OCI-M1 (cell line): Measurements from ENCODE around the gene RNF214.
A peak's percentile ranks its signal among the peaks of the same experiment; 100 is the strongest.
"Not testable (repeated sequence)": the region's sequence is repeated elsewhere in the genome, so short reads cannot be mapped to it uniquely, and the experiment has no call there.

ENCODE experiments used
- DNase-seq: peaks from one replicate; lab custom pipeline; 2025; lab: John Stamatoyannopoulos, UW

RNF214 gene

DNA sequence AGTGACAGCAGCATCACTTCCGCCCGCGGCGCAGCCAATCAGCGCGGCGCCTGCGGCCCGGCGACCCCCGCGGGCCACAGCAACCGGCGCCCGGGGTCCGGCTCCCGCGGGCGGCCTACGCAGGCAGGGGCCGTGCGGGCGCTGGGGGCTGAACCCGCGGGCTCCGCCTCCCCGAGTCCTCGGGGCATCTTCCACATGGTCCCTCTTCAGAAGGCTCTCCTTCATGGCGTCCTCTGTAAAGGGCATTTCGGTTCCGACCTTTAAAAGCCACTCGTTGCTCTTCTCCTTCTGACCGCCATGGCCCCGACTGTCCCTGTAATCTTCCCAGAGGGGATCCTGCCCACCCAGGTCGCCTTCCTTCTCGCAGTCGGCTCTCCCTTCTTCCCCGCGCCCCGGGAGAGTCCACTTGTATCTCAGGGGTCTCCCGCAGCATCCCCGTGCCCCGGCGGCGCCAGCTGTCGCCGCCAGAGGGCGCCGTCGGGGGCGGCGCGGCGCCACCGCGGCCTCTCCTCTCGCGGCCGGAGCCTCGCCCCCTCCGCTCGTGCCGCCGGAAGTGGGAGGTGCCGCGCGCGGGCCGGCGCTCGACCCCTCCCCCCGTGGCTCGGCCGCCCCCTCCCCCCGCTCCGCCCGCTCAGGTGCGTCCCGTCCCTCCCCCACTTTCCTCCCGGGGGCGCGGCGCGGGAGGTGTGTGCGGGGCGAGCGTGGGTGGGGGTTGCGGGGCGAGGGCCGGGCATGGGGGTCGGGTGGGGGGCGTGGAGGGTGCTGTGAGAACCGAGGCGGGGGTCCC lies at the start of gene RNF214:
RNF214 (plus strand) TSS at position 580 of the 787 bp plus-strand sequence. CDS start 1,602 bp downstream, outside the sequence.
- DNase-seq = peak; percentile 94

DNA sequence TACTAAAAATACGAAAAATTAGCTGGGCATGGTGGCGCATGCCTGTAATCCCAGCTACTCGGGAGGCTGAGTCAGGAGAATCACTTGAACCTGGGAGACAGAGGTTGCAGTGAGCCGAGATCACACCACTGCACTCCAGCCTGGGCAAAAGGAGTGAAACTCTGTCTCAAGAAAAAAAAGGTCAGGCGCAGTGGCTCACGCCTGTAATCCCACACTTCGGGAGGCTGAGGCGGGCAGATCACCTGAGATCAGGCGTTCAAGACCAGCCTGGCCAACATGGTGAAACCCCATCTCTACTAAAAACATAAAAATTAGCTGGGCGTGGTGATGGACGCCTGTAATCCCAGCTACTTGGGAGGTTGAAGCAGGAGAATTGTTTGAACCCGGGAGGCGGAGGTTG lies 49.3 kb upstream of the RNF214 start:
- not testable (repeated sequence) for DNase-seq

DNA sequence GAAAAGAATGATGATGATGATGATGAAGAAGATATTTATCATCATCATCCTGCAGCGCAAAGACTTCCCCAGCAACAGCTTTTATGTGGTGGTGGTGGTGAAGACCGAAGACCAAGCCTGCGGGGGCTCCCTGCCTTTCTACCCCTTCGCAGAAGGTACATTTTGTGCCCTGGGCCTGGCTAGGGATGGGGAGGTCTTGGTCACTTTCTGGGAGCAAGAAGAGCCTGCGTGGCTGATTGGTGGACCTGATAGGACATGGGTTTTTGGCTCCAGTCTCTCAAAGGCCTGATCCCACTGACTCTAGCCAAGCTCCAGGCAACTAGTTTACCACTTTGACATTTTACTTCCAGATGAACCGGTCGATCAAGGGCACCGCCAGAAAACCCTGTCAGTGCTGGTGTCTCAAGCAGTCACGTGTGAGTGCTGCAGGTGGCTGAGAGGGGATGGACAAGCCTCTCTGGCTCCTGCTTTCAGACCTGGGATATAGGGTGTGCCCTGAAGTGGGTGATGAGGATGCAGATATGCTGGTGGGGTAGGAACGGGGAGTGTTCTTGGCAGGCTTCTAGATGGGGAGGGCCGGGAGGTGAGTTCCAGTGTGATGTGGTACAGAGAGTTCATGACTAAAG lies 48.6 kb upstream of the RNF214 start:
- no peak for DNase-seq

DNA sequence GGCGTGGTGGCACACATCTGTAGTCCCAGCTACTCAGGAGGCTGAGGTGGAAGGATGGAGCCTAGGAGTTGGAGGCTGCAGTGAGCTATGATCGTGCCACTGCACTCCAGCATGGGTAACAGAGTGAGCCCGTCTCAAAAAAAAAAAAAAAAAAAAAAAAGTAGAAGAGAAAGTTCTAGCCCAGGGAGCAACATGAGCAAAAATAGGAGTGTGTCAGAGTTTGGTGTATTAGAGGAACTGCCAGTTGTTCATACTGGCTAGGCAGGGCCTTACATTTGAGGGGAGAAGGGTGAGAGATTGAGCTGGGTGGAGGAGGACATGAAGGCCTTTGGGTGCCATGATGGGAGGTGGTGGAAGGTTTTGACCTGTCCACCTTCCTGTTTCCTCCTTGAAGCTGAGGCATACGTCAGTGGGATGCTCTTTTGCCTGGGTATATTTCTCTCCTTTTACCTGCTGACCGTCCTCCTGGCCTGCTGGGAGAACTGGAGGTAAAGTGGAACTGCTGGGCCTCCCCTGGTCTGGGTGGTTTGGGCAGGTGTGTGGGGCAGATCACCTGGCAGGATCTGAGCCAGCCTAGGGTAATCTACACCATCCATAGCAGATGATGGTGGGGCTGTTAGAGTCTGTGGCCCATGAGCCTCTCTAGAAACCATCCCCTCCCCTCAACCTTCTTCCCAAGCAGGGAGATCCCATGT lies 46.6 kb upstream of the RNF214 start:
- DNase-seq = no peak

DNA sequence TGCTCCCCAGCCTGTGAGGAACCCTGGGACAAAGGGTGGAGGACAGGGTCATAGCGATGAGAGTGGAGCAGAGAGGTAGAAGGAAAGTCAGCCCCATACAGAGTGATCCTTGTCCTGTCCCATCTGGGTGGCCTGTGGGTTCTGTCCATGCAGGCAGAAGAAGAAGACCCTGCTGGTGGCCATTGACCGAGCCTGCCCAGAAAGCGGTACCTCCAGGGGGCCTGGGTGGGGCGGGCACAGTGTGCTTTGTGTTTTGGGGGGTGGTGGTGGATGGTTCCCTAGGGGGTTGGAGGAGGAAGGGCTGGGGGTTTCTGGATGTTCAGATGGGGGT lies 46.1 kb upstream of the RNF214 start:
- DNase-seq = no peak

DNA sequence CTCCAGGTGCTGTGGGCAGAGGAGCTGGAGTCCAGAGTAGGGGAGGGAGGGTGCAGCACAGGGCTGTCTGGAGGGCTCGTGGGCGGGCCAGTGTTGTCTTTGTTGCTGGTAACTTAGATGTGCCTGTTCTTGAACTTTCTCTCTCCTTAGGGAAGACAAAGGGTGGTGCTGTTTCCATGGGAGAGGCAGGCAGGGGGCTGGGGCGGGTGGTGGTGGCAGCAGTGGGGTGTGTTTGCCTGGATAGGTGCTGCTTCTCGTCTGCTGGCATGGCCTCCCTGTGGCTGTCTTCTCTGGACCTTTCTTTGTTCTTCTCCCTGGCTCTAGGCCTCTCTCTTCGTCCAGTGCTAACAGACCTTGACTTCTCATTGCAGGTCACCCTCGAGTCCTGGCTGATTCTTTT lies 45.5 kb upstream of the RNF214 start:
- DNase-seq = no peak

DNA sequence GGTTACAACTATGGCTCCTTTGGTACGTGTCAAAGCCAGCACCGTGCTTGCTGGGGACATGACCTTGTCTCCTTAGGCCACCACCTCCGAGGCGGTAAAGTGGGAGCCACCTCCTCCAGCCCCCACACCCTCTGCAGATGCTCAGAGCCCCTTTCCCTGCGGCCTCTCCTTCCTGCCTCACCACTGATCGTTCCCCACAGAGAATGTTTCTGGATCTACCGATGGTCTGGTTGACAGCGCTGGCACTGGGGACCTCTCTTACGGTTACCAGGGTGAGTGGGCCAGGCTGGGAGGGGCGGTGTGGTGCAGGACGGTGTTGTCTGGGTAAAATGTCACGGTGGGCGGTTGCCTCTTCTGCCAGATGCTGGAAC lies 45.1 kb upstream of the RNF214 start:
- DNase-seq = no peak

DNA sequence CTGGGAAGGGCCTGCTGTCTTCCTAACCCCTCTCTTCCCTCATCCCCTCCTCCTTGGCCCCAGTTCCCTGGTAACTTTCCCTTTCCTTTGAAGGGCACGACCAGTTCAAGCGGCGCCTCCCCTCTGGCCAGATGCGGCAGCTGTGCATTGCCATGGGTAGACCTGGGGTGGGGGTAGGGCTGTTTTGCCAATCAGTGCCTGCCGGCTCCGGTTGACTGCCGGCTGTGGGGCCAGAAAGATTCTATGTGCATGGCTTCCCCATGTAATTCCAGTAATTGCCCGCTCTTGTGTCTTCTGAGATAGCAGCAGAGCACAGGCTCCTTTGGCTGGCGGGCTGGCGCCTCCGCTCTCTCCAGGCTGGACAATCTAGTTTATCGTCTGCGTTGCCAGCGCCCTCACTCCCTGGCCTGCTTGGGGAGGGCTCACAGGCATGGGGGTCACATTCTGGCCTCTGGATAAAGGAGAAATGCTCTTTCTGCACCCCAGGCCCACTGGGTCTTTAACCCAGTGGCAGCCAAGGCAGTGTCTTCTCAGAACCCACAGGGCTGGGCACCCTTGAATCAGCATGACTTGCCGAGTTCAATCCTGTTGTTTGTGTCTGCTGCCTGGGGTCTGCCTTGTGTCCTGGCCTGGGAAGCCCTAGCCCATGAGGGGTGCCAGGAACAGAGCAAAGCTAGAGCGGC lies 44.5 kb upstream of the RNF214 start:
- no peak for DNase-seq

DNA sequence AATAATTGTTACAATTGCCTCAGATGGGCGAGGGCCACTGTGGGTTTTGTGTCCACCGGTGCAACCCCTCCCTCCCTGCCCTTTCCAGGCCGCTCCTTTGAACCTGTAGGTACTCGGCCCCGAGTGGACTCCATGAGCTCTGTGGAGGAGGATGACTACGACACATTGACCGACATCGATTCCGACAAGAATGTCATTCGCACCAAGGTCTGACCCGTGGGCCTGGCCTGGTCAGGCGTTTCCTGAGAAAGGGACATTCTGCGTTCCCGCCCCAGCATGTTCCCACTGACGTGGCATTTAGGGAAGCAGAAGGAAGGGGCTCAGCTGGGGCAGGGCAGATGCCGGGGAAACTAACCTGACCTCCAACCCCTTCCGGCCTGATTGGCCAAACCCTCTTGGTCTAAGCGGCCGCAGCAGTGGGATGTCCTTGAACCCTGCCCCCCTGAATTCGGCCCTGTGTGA lies 43.8 kb upstream of the RNF214 start:
- DNase-seq = no peak

DNA sequence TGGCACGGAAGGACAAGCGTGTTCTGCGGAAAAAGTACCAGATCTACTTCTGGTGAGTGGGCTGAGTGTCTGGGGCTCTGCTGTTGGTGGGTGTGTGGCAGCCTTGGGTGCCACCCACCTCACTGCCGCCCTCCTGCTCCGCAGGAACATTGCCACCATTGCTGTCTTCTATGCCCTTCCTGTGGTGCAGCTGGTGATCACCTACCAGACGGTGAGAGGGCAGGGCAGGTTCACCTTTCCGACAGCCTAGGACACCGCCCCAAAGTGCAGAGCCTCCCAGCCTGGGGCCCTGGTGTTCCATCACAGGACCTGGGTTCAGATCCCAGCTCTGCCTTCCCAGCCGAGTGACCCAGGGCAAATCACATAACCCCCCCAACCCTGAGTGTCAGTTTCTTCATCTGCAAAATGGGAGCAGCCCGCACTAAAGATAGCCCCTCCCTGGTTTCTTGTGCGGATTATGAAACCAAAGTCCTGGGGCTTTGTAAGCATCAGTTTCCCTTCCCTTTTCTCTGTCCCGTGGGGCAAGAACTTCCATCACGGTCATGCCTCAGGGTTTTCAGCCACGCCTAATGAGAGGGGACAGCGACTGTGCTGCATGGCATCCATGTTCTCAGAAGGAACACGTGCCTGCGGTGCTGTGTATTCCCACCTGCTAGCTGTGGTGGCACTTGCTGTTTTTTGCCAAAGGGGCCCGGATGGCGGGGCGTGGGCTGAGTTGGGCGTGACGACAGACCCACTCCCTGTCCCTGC lies 43.1 kb upstream of the RNF214 start:
- no peak for DNase-seq

DNA sequence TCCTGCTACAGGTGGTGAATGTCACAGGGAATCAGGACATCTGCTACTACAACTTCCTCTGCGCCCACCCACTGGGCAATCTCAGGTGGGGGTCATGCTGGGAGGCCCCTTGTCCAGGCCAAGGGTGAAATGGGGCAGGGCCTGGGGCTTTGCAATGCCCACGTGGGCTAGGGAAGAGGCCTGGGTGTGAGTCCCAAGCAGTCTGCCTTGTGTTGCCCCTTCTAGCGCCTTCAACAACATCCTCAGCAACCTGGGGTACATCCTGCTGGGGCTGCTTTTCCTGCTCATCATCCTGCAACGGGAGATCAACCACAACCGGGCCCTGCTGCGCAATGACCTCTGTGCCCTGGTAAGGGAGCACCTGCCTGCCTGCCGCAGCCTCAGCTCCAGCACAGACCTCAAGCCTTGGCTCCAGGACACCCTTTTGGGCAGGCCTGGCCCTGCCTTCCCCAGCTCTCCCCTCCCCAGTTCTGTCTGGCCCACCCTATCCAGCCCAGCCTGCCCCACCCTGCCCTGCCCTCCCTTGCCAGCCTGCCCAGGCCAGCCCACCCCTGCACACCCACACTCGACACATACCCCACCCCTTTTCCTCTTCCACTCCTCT lies 42.4 kb upstream of the RNF214 start:
- DNase-seq = no peak

DNA sequence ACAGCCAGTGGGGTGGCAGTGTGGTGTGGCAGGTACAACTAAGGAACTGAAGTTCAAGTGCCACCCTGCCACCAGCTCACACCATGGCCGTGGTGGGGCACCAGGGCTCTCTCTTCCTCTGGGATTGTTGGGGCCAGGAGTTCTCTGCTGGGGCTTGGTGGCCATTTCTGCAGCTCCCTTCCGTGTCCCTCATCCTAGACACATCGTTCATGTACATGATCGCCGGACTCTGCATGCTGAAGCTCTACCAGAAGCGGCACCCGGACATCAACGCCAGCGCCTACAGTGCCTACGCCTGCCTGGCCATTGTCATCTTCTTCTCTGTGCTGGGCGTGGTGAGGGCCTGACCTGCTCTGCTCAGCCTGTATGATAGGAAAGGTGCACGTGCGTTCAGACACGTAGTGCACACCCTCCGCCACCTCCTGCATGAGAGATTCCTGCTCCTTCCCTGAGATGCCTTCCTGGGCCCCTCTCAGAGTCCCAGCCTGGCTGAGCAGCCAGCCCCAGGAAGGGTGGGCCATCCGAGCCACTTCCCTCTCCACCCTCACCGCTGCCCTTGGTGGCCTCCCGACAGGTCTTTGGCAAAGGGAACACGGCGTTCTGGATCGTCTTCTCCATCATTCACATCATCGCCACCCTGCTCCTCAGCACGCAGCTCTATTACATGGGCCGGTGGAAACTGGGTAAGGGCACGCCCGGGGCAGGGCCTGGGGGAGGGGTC lies 40.6 kb upstream of the RNF214 start:
- no peak for DNase-seq

DNA sequence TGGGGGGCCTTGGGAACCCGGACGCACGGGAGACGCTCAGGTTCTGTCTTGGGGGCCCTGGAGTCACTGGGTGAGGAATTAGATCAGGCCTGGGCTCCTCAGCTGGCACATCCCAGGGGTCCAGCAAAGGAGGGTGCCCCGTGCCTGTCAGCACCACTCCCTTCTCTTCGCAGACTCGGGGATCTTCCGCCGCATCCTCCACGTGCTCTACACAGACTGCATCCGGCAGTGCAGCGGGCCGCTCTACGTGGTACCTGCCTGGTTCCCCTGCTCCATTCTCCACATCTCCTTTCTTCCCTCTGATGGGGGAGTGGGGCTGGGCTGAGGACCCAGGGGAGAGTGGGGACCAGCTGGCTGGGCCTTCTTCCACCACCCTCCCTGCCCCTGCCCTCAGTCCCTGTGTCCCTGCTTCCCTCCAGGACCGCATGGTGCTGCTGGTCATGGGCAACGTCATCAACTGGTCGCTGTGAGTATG lies 40.0 kb upstream of the RNF214 start:
- no peak for DNase-seq

DNA sequence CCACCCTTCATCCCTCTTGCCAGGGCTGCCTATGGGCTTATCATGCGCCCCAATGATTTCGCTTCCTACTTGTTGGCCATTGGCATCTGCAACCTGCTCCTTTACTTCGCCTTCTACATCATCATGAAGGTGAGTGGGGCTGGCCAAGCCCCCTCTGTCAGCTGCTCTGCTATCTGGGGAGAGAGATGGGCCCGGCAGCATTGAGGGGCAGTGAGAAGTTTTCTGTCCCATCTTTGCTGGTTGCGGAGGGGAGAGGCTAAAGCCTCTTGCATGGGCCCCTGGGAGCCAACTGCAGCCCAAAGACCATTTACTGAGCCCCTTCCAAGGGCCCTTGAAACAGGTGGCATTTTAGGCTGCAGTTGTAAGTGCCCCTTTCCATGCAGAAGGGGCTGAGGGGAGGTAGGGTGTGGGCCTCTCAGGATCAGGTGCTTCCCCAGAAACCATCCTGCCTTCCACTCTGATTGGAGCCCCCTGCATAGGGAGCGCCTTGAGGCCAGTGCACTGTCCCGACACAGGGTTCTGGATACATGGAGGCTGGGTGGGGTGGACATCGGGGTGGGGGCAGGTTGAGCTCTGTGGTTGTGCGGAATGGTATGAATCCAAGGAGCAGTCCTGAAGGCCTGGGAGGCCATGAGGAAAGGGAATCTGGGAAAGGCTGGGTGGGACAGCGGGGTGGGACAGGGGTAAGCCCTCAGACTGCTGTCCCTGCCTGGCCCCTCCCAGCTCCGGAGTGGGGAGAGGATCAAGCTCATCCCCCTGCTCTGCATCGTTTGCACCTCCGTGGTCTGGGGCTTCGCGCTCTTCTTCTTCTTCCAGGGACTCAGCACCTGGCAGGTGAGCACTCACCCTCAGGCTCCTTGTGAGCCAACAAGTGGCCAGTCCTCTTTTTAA lies 39.1 kb upstream of the RNF214 start:
- no peak for DNase-seq

DNA sequence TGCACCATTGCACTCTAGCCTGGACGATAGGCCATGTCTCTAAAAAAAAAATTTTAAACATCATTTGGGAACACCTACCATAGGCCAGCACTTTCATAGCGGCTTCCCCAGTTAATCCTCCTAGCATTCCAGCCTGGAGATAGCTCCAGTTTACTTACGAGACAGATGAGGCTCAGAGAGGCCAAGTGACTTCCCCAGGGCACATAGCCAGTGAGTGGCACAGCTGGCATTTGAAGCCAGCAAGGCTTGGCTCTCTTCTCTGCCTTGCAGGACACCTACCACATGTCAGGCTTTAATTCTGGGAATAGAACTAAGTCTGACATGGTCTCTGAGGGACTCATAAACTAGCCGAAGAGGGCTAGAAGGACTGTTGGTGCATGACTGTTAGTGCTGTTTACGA lies 38.2 kb upstream of the RNF214 start:
- DNase-seq = no peak

DNA sequence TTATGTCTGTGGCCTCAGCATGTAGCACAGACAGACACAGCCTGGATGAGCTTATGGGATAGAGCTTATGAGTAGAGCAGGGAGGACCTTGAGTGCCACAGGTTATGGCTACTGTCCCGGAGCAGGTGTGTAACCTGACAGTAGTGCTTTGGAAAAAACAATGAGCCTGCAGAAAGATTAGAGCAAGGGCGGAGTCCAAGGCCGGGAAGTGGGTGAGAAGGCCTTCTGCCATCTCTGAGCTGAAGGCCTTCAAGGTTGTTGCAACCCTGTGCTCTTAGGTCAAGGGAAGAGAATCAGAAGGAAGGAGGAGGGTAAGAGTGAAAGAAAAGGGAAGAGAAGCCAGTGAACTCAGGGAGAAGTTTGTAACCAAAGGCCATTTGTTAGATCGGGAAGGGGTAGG lies 37.2 kb upstream of the RNF214 start:
- no peak for DNase-seq

DNA sequence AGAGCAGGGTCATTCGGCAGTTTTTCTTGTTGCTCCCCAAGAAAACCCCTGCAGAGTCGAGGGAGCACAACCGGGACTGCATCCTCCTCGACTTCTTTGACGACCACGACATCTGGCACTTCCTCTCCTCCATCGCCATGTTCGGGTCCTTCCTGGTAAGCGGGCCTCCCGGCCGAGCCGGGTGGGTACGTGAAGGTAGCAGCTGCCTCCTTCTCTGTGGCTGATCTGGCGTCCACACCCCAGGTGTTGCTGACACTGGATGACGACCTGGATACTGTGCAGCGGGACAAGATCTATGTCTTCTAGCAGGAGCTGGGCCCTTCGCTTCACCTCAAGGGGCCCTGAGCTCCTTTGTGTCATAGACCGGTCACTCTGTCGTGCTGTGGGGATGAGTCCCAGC lies 36.7 kb upstream of the RNF214 start:
- no peak for DNase-seq

DNA sequence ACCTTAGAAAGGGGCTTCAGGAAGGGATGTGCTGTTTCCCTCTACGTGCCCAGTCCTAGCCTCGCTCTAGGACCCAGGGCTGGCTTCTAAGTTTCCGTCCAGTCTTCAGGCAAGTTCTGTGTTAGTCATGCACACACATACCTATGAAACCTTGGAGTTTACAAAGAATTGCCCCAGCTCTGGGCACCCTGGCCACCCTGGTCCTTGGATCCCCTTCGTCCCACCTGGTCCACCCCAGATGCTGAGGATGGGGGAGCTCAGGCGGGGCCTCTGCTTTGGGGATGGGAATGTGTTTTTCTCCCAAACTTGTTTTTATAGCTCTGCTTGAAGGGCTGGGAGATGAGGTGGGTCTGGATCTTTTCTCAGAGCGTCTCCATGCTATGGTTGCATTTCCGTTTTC lies 35.5 kb upstream of the RNF214 start:
- no peak for DNase-seq
